ENCODE results near the gene ACTG1.
"Not testable (repeated sequence)": the region's sequence is repeated elsewhere in the genome, so short reads cannot be mapped to it uniquely, and the experiment has no call there.

DNA sequence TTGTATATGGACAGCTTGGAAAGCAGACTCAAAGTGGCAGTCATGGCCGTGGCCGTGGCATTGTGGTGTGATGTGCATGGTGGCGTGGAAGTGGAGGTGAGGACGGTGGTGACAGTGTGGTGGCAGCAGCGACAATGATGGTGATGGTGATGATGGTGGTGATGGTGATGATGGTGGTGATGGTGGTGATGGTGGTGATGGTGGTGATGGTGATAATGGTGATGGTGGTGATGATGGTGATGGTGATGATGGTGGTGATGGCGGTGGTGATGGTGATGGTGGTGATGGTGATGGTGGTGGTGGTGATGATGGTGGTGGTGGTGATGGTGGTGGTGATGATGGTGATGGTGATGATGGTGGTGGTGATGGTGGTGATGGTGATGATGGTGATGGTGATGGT lies 18.4 kb upstream of the ACTG1 start:
- TF ChIP-seq YY1 (IDR thresholded peaks at IDR 0.05; ENCODE audit: insufficient read depth, insufficient replicate concordance, low read depth, low read length); ZBTB1 (CRISPR knock-in tag; IDR thresholded peaks at IDR 0.05; ENCODE audit: borderline replicate concordance); POLR2A (IDR thresholded peaks at IDR 0.05; ENCODE audit: insufficient read depth in 1 of 2, low read depth in 2 of 2, low read length in 2 of 2); ZNF446 (CRISPR knock-in tag; IDR thresholded peaks at IDR 0.05); MEIS2 (CRISPR knock-in tag; IDR thresholded peaks at IDR 0.05); NBN (conservative IDR thresholded peaks at IDR 0.05); ZNF281 (CRISPR knock-in tag; IDR thresholded peaks at IDR 0.05; ENCODE audit: borderline replicate concordance); ZNF101 (CRISPR knock-in tag; IDR thresholded peaks at IDR 0.05; ENCODE audit: borderline replicate concordance, low read depth); TCF7 (IDR thresholded peaks at IDR 0.05; ENCODE audit: low read depth); MIER2 (CRISPR knock-in tag; IDR thresholded peaks at IDR 0.05); REST (IDR thresholded peaks at IDR 0.05; ENCODE audit: borderline replicate concordance in 1 of 2, low read depth in 1 of 2, low read length in 2 of 2); ZFP41 (CRISPR knock-in tag; IDR thresholded peaks at IDR 0.05; ENCODE audit: borderline replicate concordance); ATF2 (CRISPR knock-in tag; IDR thresholded peaks at IDR 0.05): not testable (repeated sequence)
- TF ChIP-seq, protein P1, sequence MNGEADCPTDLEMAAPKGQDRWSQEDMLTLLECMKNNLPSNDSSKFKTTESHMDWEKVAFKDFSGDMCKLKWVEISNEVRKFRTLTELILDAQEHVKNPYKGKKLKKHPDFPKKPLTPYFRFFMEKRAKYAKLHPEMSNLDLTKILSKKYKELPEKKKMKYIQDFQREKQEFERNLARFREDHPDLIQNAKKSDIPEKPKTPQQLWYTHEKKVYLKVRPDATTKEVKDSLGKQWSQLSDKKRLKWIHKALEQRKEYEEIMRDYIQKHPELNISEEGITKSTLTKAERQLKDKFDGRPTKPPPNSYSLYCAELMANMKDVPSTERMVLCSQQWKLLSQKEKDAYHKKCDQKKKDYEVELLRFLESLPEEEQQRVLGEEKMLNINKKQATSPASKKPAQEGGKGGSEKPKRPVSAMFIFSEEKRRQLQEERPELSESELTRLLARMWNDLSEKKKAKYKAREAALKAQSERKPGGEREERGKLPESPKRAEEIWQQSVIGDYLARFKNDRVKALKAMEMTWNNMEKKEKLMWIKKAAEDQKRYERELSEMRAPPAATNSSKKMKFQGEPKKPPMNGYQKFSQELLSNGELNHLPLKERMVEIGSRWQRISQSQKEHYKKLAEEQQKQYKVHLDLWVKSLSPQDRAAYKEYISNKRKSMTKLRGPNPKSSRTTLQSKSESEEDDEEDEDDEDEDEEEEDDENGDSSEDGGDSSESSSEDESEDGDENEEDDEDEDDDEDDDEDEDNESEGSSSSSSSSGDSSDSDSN (CRISPR knock-in tag; IDR thresholded peaks at IDR 0.05) = not testable (repeated sequence)
